HepG2 (cell line): Measurements from ENCODE around the gene ATP9A.

Experiments used
- CEBPB ChIP-seq: IDR thresholded peaks from 2 replicates; pipeline ENCODE4 v1.6.1; 2011; ENCODE audit warnings: low read depth, low read length, improper control_type of control experiment, borderline replicate concordance
- CTCF ChIP-seq: sonication (generic); formaldehyde crosslinking; IDR thresholded peaks from 2 replicates; pipeline ENCODE4 v1.5.0; 2020; ENCODE audit warnings: mild to moderate bottlenecking, missing genetic modification reagents, moderate library complexity
- EHMT2 ChIP-seq: fragments of 200-600 bp; sonication (generic); IDR thresholded peaks from 2 replicates; pipeline ENCODE4 v1.7.0; 2017; ENCODE audit warnings: antibody characterized with exemption, low read depth, low read length, borderline replicate concordance
- KDM1A ChIP-seq: IDR thresholded peaks from 2 replicates; pipeline ENCODE4 v1.6.1; 2016; ENCODE audit warnings: missing compliant biosample characterization
- NFE2 ChIP-seq: sonication (generic); formaldehyde crosslinking; IDR thresholded peaks from 2 replicates; pipeline ENCODE4 v1.4.0; 2020; ENCODE audit warnings: missing genetic modification reagents
- SP1 ChIP-seq, 2 experiments: fragments of 450-650 bp in 1 of 2; sonication (generic) in 1 of 2; formaldehyde crosslinking in 1 of 2; IDR thresholded peaks; 2 replicates each; pipeline versions ENCODE4 v1.4.0 to v1.6.1; 2016 to 2020; ENCODE audit warnings: missing genetic modification reagents in 1 of 2
- TRIM22 ChIP-seq: fragments of 450-650 bp; IDR thresholded peaks from 2 replicates; pipeline ENCODE4 v1.6.1; 2017
- ZNF354B ChIP-seq: sonication (generic); formaldehyde crosslinking; IDR thresholded peaks from 2 replicates; pipeline ENCODE4 v1.8.0; 2022; ENCODE audit warnings: mild to moderate bottlenecking, missing genetic modification reagents

- TF ChIP-seq KDM1A = no peak
- no peak for TF ChIP-seq ZNF354B (CRISPR knock-in tag)
- TF ChIP-seq CEBPB = no peak
- no peak for TF ChIP-seq EHMT2
- no peak for TF ChIP-seq SP1 (IDR thresholded peaks at IDR 0.05)
- TF ChIP-seq SP1 (CRISPR knock-in tag; IDR thresholded peaks at IDR 0.05) = no peak
- TF ChIP-seq CTCF (CRISPR knock-in tag) = no peak
- TF ChIP-seq TRIM22 = no peak
- TF ChIP-seq NFE2 = no peak
Observed at GRCh38 chr20:51738877-51739447, 29.2 kb downstream of the ATP9A start.
